Measurements from ENCODE around the gene C2orf15. TPM values are rescaled to one million over a fixed set of nuclear protein-coding genes. Genes with fewer than 3 reads are reported as not detected.

The C2orf15 gene
- 1 to 10 TPM; 3.1 to 3.6 TPM for total RNA-seq

DNA sequence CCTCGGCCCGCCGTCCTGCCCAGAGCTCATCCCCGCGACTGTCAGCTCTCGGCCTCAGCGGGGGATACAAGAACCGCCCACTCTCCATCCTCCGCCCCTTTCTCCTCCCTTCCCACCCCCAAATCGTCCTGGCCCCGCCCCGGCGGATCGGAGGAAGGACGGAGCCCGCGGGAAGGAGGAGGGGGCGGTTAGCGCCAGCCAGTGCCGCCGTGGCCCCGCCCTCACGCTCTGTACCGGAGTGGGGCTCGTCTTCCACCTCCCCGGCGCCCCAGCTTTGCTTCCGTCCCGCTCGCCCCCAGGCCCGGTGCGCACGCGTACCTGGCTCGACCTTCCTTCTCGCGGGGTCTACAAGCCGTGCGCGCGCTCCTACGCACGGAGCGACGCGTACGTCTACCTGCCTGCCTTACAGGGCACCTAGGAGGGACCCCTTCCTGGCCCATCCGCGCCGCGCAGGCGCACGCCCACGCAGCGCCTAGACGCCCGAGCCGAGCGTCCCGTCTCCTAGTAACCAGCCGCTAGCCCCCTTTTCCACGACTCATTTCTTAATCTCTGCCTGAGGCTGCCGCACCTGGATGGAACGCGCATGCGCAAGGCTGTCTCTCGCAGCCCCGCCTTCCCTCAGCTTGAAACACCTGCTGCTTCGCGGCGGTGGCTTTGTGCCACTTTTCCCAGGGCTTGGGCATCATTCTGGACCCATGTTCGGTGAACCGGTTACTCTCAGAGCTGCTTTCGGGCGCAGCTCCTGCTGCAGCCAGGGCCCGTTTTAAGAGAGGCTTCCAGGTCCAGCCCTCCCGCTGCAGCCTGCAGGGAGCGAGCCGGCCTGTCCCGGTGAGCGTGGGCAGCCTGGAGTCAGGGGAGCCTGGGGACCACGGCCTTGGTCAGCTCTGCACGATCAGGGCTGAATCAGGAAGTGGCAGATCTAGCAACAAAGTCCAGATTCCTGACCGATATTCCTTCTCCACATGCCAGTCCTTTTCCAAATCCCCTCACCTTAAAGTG, at the start of gene C2orf15:
C2orf15 (plus strand) TSS at position 598 of the 999 bp plus-strand sequence. CDS start 8,852 bp downstream, outside the sequence.
- intact Hi-C loops (cut with DNase I): no loop called here
- TF ChIP-seq, protein P1, sequence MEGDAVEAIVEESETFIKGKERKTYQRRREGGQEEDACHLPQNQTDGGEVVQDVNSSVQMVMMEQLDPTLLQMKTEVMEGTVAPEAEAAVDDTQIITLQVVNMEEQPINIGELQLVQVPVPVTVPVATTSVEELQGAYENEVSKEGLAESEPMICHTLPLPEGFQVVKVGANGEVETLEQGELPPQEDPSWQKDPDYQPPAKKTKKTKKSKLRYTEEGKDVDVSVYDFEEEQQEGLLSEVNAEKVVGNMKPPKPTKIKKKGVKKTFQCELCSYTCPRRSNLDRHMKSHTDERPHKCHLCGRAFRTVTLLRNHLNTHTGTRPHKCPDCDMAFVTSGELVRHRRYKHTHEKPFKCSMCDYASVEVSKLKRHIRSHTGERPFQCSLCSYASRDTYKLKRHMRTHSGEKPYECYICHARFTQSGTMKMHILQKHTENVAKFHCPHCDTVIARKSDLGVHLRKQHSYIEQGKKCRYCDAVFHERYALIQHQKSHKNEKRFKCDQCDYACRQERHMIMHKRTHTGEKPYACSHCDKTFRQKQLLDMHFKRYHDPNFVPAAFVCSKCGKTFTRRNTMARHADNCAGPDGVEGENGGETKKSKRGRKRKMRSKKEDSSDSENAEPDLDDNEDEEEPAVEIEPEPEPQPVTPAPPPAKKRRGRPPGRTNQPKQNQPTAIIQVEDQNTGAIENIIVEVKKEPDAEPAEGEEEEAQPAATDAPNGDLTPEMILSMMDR (IDR thresholded peaks at IDR 0.05): no peak

GRCh38 chr2:99096728-99097127, 44.8 kb upstream of the C2orf15 start:
- Histone ChIP-seq H3K4me1 (no peaks in the 10 kb centered on the region), H3K27ac (no peak overlapping the region), H3K9me3 (no peaks in the 10 kb centered on the region), H3K27me3 (no peaks in the 10 kb centered on the region), H3K36me3 (no peaks in the 10 kb centered on the region), H3K9ac (ENCODE audit: low read depth in 2 of 2, low read length in 2 of 2) (no peak overlapping the region), H3K4me3 (no peak overlapping the region)
- TF ChIP-seq, protein P1 (IDR thresholded peaks at IDR 0.05): no peak
- no peak for DNase-seq
- intact Hi-C loops (cut with DNase I): no loop called here

More for the DNA sequence above, at the start of gene C2orf15:
- peak; percentile 99 for DNase-seq
- Histone ChIP-seq H3K27ac (peak within 1 kb of the TSS; percentile 90), H3K4me1 (no peaks in the 10 kb centered on the region), H3K36me3 (no peaks in the 10 kb centered on the region), H3K9me3 (no peaks in the 10 kb centered on the region), H3K4me3 (peak within 1 kb of the TSS; percentile 68), H3K9ac (ENCODE audit: low read depth in 2 of 2, low read length in 2 of 2) (peak within 1 kb of the TSS; percentile 87 to 89), H3K27me3 (no peaks in the 10 kb centered on the region)

DNA sequence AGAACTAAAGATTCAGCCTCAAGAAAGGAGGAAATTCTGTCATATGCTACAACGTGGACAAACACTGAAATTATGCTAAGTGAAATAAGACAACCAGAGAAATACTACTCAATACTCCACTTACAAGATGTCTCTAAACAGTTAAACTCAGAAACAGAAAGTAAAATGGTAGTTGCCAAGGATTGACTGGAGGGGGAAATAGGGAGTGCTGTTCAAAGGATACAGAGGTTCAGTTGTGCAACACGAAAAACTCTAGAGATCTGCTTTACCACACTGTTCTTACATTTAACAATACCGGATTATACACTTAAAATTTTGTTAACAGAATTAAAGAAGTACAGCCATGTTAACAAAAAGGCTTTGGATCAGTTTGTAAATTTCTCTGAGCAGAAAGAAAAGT, 39.8 kb upstream of the C2orf15 start:
- no peak for DNase-seq

DNA sequence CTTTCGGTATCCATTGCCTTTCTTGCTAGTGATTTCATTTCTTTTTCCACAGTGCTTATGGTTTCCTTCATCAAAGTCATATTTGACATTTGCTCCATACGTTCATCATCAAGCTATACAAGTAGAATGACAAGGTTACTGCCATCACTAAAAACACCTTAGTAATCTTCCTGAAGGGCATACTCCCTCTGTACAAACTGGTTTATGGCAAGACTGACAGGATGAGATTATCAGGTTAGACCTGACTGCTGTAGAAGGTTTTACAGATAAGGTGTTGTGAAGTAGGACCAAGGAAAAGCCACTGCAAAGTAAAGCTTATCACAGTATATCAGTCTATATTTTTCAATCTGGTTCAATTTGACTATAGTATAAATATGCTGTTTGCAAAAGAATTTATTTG, 37.5 kb upstream of the C2orf15 start:
- H3K9me3 ChIP-seq: no peaks in the 10 kb centered on the region
- no peak overlapping the region for H3K4me3 ChIP-seq
- intact Hi-C loops (cut with DNase I): no loop called here
- H3K36me3 ChIP-seq: no peaks in the 10 kb centered on the region
- H3K9ac ChIP-seq (ENCODE audit: low read depth in 2 of 2, low read length in 2 of 2): no peak overlapping the region
- no peaks in the 10 kb centered on the region for H3K27me3 ChIP-seq
- H3K4me1 ChIP-seq: no peaks in the 10 kb centered on the region
- no peak overlapping the region for H3K27ac ChIP-seq
- TF ChIP-seq, protein P1 (IDR thresholded peaks at IDR 0.05): no peak
- no peak for DNase-seq

More for the DNA sequence above, 39.8 kb upstream of the C2orf15 start:
- Histone ChIP-seq H3K4me1 (no peaks in the 10 kb centered on the region), H3K27me3 (no peaks in the 10 kb centered on the region), H3K36me3 (no peaks in the 10 kb centered on the region), H3K4me3 (no peak overlapping the region), H3K27ac (no peak overlapping the region), H3K9ac (ENCODE audit: low read depth in 2 of 2, low read length in 2 of 2) (no peak overlapping the region), H3K9me3 (no peaks in the 10 kb centered on the region)
- TF ChIP-seq, protein P1 (IDR thresholded peaks at IDR 0.05): no peak
- intact Hi-C loops (cut with DNase I): no loop called here

DNA sequence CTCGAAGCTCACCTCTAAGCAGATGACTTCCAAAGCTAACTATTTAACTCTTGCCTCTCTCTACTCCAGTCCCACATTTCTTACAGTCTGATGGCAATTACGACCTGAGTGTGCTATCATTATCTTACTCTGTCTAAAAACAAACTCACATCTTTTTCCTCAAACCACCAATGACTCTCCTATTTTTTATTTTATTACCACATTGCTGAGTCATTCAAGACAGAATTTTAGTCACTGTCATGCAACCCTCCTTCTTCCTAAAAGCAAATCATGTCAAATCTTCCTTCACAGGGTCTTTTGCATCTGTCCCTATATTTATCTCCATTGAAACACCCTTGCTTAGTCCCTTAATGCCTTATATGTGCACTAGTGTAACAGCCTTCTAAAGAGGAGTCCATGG, 34.6 kb upstream of the C2orf15 start:
- Histone ChIP-seq H3K9me3 (no peaks in the 10 kb centered on the region), H3K27me3 (no peaks in the 10 kb centered on the region), H3K27ac (no peak overlapping the region), H3K4me3 (no peak overlapping the region), H3K4me1 (no peaks in the 10 kb centered on the region), H3K9ac (ENCODE audit: low read depth in 2 of 2, low read length in 2 of 2) (no peak overlapping the region), H3K36me3 (no peaks in the 10 kb centered on the region)
- TF ChIP-seq, protein P1 (IDR thresholded peaks at IDR 0.05): no peak
- DNase-seq: no peak
- intact Hi-C loops (cut with DNase I): no loop called here

All from colonic mucosa (tissue), 4 donors.